Activated naive CD4-positive, alpha-beta T cell treated with anti-CD3 and anti-CD28 coated beads for 36 hours (primary cell): Measurements from ENCODE around the gene FGFR3. TPM values are rescaled to one million over a fixed set of nuclear protein-coding genes. Genes with fewer than 3 reads are reported as not detected.

ENCODE experiments used
- CTCF ChIA-PET: fragments of 350-600 bp; sonication (Branson Sonifier 250); formaldehyde crosslinking; loops from one replicate; lab custom pipeline; 2021; ENCODE audit warnings: antibody characterized with exemption; lab: Charles Lee
- DNase-seq: peaks from one replicate; pipeline ENCODE4 v3.0.0-alpha.2; 2020
- H3K27ac Mint-ChIP-seq: one replicate; pipeline ENCODE4 v1.8.0; 2021; ENCODE audit warnings: mild to moderate bottlenecking, mixed read lengths
- H3K27me3 Mint-ChIP-seq: one replicate; pipeline ENCODE4 v1.8.0; 2021; ENCODE audit warnings: low read depth, mixed read lengths
- H3K36me3 Mint-ChIP-seq: one replicate; pipeline ENCODE4 v1.8.0; 2021; ENCODE audit warnings: low read depth, mixed read lengths
- H3K4me1 Mint-ChIP-seq: one replicate; pipeline ENCODE4 v1.8.0; 2021; ENCODE audit warnings: low read depth, mixed read lengths
- H3K4me3 Mint-ChIP-seq: one replicate; pipeline ENCODE4 v1.8.0; 2021; ENCODE audit warnings: mild to moderate bottlenecking, moderate library complexity, mixed read lengths
- H3K9me3 Mint-ChIP-seq: one replicate; pipeline ENCODE4 v1.8.0; 2021; ENCODE audit warnings: mixed read lengths
- intact Hi-C: fragments of 100-400 bp; cut with micrococcal nuclease; formaldehyde crosslinking; loops from one replicate; pipeline ENCODE4 v1.15.1; 2023
- total RNA-seq, 2 experiments: library from RNA; stranded (reverse); gene quantifications; one replicate each; pipeline ENCODE4 v1.2.3, GENCODE V29; 2021

Gene FGFR3
- total RNA-seq, 2 experiments from 2014 or later = 0.27 to 0.52 TPM

DNA sequence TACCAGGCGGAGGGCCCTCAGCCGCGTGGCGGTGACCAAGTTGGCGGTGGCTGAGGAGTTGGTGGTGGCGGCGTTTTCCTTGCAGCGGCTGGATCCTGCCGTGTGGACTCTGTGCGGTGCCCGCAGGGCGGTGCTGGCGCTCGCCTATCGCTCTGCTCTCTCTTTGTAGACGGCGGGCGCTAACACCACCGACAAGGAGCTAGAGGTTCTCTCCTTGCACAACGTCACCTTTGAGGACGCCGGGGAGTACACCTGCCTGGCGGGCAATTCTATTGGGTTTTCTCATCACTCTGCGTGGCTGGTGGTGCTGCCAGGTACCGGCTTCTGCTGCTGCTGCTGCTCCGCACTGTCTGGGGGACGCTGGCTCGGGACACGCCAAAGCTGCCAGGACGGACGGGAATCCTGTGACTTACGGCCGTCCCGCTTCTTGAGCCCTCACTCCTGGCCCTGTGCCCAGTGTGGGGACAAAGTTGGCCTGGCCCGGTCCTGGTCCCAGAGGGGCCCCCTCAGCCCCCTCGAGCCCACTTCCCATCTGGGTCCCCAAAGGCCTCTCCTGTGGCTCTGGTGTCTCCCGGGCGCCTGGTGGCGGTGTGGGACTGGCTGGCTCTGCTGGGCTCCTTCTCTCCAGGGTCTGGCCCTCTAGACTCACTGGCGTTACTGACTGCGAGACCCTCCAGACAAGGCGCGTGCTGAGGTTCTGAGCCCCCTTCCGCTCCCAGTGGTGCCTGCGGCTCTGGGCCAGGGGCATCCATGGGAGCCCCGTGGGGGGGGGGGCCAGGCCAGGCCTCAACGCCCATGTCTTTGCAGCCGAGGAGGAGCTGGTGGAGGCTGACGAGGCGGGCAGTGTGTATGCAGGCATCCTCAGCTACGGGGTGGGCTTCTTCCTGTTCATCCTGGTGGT lies 10.7 kb downstream of the FGFR3 start:
- no peaks in the 10 kb centered on the region for H3K36me3 Mint-ChIP-seq
- no peak for DNase-seq
- no peak overlapping the region for H3K27ac Mint-ChIP-seq
- CTCF ChIA-PET = interaction anchor here (1.6 kb wide), 1 partner anchor 56 kb away, joined by 5 read pairs; no protein-coding TSS in a partner anchor
- intact Hi-C loops = no loop called here
- H3K4me3 Mint-ChIP-seq = no peak overlapping the region
- H3K27me3 Mint-ChIP-seq = no peaks in the 10 kb centered on the region
- H3K4me1 Mint-ChIP-seq = no peaks in the 10 kb centered on the region
- no peaks in the 10 kb centered on the region for H3K9me3 Mint-ChIP-seq

DNA sequence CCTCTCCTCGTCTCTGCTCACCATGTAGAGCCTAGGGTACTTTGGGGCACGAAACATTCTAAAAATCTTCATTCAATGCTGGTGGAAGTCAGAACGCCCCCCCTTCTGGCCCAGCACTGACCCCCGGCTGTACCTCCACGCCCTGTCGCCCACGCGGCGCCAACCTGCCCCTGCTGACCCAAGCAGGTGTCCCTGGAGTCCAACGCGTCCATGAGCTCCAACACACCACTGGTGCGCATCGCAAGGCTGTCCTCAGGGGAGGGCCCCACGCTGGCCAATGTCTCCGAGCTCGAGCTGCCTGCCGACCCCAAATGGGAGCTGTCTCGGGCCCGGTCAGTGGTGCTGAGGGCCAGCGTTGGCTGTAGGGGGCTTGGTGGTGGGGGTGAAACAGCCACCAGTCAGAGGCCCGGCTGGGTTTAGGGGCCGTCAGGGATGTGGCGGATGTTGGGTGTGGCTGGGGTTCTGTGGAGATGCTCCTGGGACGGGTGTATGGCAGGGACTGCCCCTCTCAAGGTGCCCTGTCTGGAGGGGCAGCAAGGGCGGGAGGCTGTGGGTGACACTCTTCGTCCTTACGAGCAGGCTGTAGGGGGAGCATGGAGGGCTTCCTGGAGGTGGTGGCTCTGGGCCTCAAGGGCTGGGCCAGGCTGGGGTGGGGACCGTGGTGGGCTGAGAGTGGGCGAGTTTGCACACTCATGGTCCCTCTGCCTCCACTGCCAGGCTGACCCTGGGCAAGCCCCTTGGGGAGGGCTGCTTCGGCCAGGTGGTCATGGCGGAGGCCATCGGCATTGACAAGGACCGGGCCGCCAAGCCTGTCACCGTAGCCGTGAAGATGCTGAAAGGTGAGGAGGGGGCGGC lies 11.8 kb downstream of the FGFR3 start:
- Mint-ChIP-seq H3K4me1 (no peaks in the 10 kb centered on the region), H3K4me3 (no peak overlapping the region), H3K27ac (no peak overlapping the region), H3K36me3 (no peaks in the 10 kb centered on the region), H3K9me3 (no peaks in the 10 kb centered on the region), H3K27me3 (no peaks in the 10 kb centered on the region)
- intact Hi-C loops = no loop called here
- no peak for DNase-seq
- CTCF ChIA-PET = interaction anchor here (1.6 kb wide), 1 partner anchor 57 kb away, joined by 5 read pairs; no protein-coding TSS in a partner anchor

DNA sequence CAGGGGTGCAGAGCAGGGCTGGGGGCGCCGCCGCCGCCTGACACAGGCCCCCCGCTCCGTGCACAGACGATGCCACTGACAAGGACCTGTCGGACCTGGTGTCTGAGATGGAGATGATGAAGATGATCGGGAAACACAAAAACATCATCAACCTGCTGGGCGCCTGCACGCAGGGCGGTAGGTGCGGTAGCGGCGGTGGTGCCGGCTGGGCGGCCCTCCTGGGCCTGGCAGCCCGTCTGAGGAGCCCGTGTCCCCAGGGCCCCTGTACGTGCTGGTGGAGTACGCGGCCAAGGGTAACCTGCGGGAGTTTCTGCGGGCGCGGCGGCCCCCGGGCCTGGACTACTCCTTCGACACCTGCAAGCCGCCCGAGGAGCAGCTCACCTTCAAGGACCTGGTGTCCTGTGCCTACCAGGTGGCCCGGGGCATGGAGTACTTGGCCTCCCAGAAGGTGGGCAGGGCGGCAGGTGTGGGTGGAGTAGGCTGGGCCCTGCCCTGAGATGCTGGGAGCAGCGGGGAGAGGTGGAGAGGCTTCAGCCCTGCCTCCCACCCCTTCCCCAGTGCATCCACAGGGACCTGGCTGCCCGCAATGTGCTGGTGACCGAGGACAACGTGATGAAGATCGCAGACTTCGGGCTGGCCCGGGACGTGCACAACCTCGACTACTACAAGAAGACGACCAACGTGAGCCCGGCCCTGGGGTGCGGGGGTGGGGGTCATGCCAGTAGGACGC lies 12.6 kb downstream of the FGFR3 start:
- Mint-ChIP-seq H3K27me3 (no peaks in the 10 kb centered on the region), H3K36me3 (no peaks in the 10 kb centered on the region), H3K4me1 (no peaks in the 10 kb centered on the region), H3K9me3 (no peaks in the 10 kb centered on the region), H3K27ac (no peak overlapping the region), H3K4me3 (no peak overlapping the region)
- CTCF ChIA-PET = no interaction called here
- intact Hi-C loops = no loop called here
- DNase-seq = no peak

DNA sequence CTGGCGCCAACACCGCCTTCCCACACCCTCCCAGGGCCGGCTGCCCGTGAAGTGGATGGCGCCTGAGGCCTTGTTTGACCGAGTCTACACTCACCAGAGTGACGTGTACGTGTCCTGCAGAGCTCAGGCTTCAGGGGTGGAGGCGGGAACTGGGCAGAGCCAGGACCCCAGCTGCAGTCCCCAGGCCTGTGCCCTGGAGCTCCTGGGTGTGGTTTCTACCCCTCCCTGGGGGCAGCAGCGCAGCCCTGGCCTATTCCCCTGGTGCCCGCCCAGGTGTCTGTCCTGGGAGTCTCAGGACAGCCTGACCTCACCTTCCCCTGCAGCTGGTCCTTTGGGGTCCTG lies 13.1 kb downstream of the FGFR3 start:
- H3K27me3 Mint-ChIP-seq = no peaks in the 10 kb centered on the region
- no peaks in the 10 kb centered on the region for H3K4me1 Mint-ChIP-seq
- no peaks in the 10 kb centered on the region for H3K9me3 Mint-ChIP-seq

DNA sequence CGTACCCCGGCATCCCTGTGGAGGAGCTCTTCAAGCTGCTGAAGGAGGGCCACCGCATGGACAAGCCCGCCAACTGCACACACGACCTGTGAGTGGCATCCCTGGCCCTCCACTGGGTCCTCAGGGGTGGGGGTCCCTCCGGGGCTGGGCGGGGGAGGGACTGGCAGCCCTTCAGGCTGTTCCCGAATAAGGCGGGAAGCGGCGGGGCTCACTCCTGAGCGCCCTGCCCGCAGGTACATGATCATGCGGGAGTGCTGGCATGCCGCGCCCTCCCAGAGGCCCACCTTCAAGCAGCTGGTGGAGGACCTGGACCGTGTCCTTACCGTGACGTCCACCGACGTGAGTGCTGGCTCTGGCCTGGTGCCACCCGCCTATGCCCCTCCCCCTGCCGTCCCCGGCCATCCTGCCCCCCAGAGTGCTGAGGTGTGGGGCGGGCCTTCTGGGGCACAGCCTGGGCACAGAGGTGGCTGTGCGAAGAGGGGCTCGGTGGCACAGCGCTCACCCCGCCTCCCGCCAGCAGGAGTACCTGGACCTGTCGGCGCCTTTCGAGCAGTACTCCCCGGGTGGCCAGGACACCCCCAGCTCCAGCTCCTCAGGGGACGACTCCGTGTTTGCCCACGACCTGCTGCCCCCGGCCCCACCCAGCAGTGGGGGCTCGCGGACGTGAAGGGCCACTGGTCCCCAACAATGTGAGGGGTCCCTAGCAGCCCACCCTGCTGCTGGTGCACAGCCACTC lies 13.7 kb downstream of the FGFR3 start:
- H3K36me3 Mint-ChIP-seq = no peaks in the 10 kb centered on the region
- CTCF ChIA-PET = interaction anchor here (0.6 to 5.0 kb wide), 2 partner anchors 11 to 58 kb away, joined by 3 to 55 read pairs; no protein-coding TSS in a partner anchor
- no peaks in the 10 kb centered on the region for H3K27me3 Mint-ChIP-seq
- no peak overlapping the region for H3K4me3 Mint-ChIP-seq
- no peak for DNase-seq
- no peaks in the 10 kb centered on the region for H3K9me3 Mint-ChIP-seq
- H3K27ac Mint-ChIP-seq = no peak overlapping the region
- intact Hi-C loops = no loop called here
- H3K4me1 Mint-ChIP-seq = no peaks in the 10 kb centered on the region

More for the DNA sequence above, 13.1 kb downstream of the FGFR3 start:
- intact Hi-C loops = no loop called here
- CTCF ChIA-PET = interaction anchor here (0.6 kb wide), 1 partner anchor 12 kb away, joined by 3 read pairs; no protein-coding TSS in a partner anchor
- Mint-ChIP-seq H3K4me3 (no peak overlapping the region), H3K27ac (no peak overlapping the region), H3K36me3 (no peaks in the 10 kb centered on the region)
- no peak for DNase-seq

DNA sequence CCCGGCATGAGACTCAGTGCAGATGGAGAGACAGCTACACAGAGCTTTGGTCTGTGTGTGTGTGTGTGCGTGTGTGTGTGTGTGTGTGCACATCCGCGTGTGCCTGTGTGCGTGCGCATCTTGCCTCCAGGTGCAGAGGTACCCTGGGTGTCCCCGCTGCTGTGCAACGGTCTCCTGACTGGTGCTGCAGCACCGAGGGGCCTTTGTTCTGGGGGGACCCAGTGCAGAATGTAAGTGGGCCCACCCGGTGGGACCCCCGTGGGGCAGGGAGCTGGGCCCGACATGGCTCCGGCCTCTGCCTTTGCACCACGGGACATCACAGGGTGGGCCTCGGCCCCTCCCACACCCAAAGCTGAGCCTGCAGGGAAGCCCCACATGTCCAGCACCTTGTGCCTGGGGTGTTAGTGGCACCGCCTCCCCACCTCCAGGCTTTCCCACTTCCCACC lies 14.3 kb downstream of the FGFR3 start:
- intact Hi-C loops = no loop called here

DNA sequence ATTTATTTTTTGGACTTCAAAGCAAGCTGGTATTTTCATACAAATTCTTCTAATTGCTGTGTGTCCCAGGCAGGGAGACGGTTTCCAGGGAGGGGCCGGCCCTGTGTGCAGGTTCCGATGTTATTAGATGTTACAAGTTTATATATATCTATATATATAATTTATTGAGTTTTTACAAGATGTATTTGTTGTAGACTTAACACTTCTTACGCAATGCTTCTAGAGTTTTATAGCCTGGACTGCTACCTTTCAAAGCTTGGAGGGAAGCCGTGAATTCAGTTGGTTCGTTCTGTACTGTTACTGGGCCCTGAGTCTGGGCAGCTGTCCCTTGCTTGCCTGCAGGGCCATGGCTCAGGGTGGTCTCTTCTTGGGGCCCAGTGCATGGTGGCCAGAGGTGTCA lies 15.3 kb downstream of the FGFR3 start:
- no peaks in the 10 kb centered on the region for H3K36me3 Mint-ChIP-seq
- H3K4me3 Mint-ChIP-seq = no peak overlapping the region
- H3K27ac Mint-ChIP-seq = no peak overlapping the region
- CTCF ChIA-PET = interaction anchor here (1.1 to 5.0 kb wide), 6 partner anchors 56 to 159 kb away, joined by 3 to 55 read pairs (median 11); no protein-coding TSS in a partner anchor
- intact Hi-C loops = no loop called here
- no peaks in the 10 kb centered on the region for H3K27me3 Mint-ChIP-seq
- DNase-seq = no peak
- no peaks in the 10 kb centered on the region for H3K9me3 Mint-ChIP-seq
- H3K4me1 Mint-ChIP-seq = no peaks in the 10 kb centered on the region

More for the DNA sequence above, 14.3 kb downstream of the FGFR3 start:
- no peaks in the 10 kb centered on the region for H3K27me3 Mint-ChIP-seq
- H3K9me3 Mint-ChIP-seq = no peaks in the 10 kb centered on the region
- CTCF ChIA-PET = interaction anchor here (1.1 to 5.0 kb wide), 2 partner anchors 59 to 92 kb away, joined by 3 to 55 read pairs; no protein-coding TSS in a partner anchor
- no peak overlapping the region for H3K4me3 Mint-ChIP-seq
- DNase-seq = no peak
- no peaks in the 10 kb centered on the region for H3K4me1 Mint-ChIP-seq
- no peaks in the 10 kb centered on the region for H3K36me3 Mint-ChIP-seq
- H3K27ac Mint-ChIP-seq = no peak overlapping the region

DNA sequence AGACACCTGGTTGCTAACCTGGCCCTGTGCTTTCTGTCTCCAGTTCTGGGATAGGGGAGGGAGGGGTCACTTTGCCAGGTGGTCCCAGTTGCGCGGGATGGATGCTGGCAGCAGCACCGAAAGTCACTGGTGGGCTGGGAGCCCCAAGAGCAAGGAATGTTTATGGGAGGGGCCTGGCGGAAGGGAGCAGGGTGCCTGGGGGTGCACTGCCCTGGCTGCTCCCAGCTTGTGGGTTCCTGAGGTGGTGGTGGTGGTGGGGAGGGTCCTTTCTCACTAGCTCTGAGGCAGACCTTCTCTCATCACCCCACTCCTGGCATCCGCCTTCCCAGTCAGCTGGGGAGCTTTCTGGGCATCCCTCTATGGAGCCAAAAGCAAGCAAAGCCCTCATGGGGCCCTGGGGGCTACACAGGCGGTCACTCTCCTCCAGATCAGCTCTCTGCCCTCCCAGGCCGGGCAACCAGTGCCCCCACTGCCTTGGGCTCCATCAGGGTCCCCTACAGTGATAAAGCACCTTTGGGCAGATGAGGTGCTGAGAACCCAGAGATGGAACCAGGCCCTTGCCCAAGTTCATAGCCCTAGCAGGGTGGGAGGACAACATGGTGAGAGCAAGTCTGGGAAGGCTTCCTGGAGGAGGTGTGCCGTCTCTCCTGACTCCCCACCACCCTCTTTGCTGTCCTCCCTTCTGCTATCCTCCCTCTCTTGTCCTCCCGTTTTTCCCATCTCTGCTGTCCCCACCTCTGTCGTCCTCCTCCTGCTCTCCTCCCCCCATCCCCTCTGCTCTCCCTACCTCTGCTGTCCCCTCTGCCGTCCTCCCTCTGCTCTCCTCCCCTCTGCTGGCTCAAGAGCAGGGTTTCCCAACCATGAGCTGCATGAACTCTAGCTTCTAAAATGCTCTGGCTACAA lies 16.0 kb downstream of the FGFR3 start:
- no peak for DNase-seq
- H3K36me3 Mint-ChIP-seq = no peaks in the 10 kb centered on the region
- H3K27ac Mint-ChIP-seq = no peak overlapping the region
- intact Hi-C loops = no loop called here
- CTCF ChIA-PET = interaction anchor here (0.6 to 5.0 kb wide), 11 partner anchors 9 to 280 kb away, joined by 3 to 55 read pairs (median 4); no protein-coding TSS in a partner anchor
- H3K4me3 Mint-ChIP-seq = no peak overlapping the region
- H3K9me3 Mint-ChIP-seq = no peaks in the 10 kb centered on the region
- H3K27me3 Mint-ChIP-seq = no peaks in the 10 kb centered on the region
- no peaks in the 10 kb centered on the region for H3K4me1 Mint-ChIP-seq

DNA sequence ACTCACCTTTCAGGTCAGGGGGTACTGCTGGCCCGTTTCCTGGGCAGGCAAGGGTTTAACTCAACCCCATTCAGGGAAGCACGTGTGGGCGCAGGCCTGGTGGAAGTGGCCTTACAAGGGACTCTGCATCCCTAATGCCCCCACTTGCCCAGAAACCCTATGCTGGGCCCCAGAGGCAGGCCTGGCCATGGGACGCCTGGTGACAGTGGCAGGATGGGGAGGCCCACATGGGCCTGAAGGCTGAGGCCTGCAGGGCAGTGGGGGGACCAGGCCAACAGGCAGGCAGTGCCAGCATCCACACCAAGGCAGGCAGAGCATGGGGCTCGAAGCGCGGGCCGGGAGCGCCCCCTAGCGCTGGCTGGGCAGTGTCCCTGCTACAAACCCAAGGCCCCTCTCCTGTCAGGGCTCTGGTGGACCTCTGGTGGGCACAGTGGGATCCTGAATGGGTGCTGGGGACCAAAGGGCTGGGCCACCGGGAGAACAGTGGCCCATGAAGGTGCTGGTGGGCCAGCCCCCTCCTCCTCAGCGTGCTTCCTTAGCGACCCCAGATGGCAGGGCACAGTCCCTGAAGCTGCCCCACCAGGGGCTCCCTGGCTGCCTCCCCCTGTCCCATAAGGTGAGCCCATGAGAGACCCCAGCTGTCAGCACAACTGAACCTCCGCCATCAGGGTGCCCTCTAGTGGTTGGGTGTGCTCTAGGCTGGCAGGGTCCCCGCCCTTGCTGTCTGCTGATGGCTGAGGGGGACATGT lies 16.8 kb downstream of the FGFR3 start:
- no peaks in the 10 kb centered on the region for H3K36me3 Mint-ChIP-seq
- CTCF ChIA-PET = interaction anchor here (0.6 to 5.0 kb wide), 12 partner anchors 10 to 281 kb away, joined by 3 to 55 read pairs (median 4); partner anchors contain the start of gene LETM1
- H3K4me3 Mint-ChIP-seq = no peak overlapping the region
- intact Hi-C loops = loop anchor here (1.0 to 2.0 kb wide), 3 partner anchors 62 to 117 kb away; no protein-coding TSS in a partner anchor
- H3K9me3 Mint-ChIP-seq = no peaks in the 10 kb centered on the region
- no peak overlapping the region for H3K27ac Mint-ChIP-seq
- peak; percentile 84 for DNase-seq
- H3K4me1 Mint-ChIP-seq = no peaks in the 10 kb centered on the region
- no peaks in the 10 kb centered on the region for H3K27me3 Mint-ChIP-seq

DNA sequence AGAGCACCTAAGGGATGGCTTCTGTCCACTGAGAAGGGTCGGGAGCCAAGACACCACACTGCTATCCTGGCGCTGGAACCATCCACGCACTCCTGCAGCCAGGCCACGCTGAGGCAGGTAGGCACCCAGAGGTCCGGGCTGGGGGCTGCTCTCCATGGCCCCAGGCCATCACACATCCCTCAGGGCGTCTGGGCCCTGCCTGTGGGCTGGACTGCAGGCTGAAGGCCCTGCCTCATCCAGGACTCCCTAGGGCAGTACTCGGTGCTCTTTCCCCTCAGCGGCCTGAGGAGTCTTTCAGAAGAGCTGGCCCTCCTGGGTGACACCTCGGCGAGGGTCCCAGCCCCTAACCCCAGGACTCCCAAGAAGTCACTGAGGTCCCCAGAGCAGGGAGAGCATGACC lies 17.7 kb downstream of the FGFR3 start:
- H3K4me3 Mint-ChIP-seq = no peak overlapping the region
- no peaks in the 10 kb centered on the region for H3K4me1 Mint-ChIP-seq
- no peaks in the 10 kb centered on the region for H3K27me3 Mint-ChIP-seq
- no peaks in the 10 kb centered on the region for H3K36me3 Mint-ChIP-seq
- H3K9me3 Mint-ChIP-seq = no peaks in the 10 kb centered on the region
- intact Hi-C loops = loop anchor here (1.0 to 2.0 kb wide), 3 partner anchors 62 to 117 kb away; no protein-coding TSS in a partner anchor
- CTCF ChIA-PET = interaction anchor here (0.7 to 5.0 kb wide), 9 partner anchors 10 to 73 kb away, joined by 3 to 55 read pairs (median 5); partner anchors contain the start of gene LETM1
- no peak overlapping the region for H3K27ac Mint-ChIP-seq
- DNase-seq = no peak
